ENCODE measurements around the gene TCF15. TPM values are rescaled to one million over a fixed set of nuclear protein-coding genes. Genes with fewer than 3 reads are reported as not detected.

TCF15 gene, protein sequence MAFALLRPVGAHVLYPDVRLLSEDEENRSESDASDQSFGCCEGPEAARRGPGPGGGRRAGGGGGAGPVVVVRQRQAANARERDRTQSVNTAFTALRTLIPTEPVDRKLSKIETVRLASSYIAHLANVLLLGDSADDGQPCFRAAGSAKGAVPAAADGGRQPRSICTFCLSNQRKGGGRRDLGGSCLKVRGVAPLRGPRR
- not detected for total RNA-seq (2021; fragmentation: NEBNext Ultra II Directional; extraction: Animal tissue kit (Norgen Biotek cat#: 25700))
- long read RNA-seq = 0 reads

DNA sequence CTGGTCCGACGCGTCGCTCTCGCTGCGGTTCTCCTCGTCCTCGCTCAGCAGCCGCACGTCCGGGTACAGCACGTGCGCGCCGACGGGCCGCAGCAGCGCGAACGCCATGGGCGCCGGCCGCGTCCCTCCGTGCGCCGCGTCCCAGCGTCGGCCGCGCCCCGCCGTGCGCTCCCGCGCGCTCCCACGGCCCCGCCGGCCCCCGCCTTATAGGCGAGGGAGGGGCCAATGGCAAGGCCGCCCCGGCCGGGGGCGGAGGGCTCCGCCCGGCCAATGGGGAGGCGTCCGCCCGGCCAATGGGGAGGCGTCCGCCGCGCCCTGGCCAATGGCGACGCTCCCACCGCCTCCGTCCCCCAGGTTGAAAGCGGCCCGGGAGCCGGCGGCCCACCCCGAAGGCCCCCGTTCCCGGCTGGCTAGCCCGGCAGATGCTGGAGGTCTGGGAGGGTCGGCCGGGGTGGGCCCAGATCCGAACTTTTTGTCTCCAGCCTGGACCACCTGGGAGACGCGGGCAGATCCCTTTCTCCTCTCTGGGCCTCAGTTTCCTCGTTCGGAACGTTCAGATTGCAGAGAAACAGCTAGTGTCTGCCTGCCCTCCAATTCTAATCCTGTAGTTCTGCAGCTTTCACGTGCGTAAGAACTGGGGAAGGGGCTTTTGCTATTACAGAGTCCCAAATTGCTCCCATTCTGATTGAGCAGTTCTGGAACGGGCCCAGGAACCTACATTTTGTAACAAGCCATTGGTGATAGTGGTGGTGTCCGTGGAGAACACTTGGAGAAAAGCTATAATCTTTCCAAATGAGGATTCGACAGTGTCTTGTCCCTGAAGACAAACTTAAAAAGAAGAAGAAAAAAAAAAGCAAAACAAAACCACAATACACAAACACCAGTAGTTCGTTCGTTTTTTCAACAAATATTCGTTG is at the start of gene TCF15:
TSS of gene TCF15 (minus strand) at position 180 of the 917 bp plus-strand sequence. CDS start at position 108, 72 bp downstream.
- H3K27me3 Mint-ChIP-seq (ENCODE audit: insufficient read depth) = peaks cover 52% of the 10 kb centered on the region
- H3K9me3 Mint-ChIP-seq = no peaks in the 10 kb centered on the region
- DNase-seq = no peak
- no peaks in the 10 kb centered on the region for H3K4me1 Mint-ChIP-seq (ENCODE audit: low read depth)
- no peak within 1 kb of the TSS for H3K27ac Mint-ChIP-seq
- TF ChIP-seq, protein P1, sequence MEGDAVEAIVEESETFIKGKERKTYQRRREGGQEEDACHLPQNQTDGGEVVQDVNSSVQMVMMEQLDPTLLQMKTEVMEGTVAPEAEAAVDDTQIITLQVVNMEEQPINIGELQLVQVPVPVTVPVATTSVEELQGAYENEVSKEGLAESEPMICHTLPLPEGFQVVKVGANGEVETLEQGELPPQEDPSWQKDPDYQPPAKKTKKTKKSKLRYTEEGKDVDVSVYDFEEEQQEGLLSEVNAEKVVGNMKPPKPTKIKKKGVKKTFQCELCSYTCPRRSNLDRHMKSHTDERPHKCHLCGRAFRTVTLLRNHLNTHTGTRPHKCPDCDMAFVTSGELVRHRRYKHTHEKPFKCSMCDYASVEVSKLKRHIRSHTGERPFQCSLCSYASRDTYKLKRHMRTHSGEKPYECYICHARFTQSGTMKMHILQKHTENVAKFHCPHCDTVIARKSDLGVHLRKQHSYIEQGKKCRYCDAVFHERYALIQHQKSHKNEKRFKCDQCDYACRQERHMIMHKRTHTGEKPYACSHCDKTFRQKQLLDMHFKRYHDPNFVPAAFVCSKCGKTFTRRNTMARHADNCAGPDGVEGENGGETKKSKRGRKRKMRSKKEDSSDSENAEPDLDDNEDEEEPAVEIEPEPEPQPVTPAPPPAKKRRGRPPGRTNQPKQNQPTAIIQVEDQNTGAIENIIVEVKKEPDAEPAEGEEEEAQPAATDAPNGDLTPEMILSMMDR (IDR thresholded peaks at IDR 0.05) = no peak
- no peak within 1 kb of the TSS for H3K4me3 Mint-ChIP-seq
- H3K36me3 Mint-ChIP-seq (ENCODE audit: low read depth) = no peaks in the 10 kb centered on the region

DNA sequence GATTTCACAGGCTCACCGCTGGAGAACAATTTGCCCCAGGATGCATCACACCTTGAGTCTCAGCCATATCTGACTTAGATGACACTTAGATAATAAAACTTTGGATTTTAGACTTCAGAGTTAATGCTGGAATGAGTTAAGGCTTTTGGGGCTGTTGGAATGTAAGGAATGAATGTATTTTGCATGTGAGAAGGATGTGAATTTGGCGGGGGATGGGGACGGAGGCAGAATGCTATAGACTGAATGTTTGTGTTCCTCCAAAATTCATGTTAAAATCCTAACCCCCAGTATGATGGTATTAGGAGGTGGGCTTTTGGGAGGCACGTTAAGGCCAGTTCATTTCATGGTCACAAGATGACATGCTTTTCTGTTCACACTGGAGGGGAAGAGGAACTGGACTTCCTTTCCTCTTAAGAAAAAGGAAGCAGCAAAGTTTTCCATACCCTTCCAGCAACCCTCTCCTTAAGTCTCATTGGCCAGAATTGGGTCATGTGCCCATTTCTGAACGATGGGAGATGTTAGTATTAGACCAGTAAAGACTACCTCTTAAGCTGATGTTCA is 48.7 kb upstream of the TCF15 start:
- peaks cover 50% of the 10 kb centered on the region for H3K4me1 Mint-ChIP-seq (ENCODE audit: low read depth)
- H3K4me3 Mint-ChIP-seq = peak overlapping the region; percentile 10
- H3K27ac Mint-ChIP-seq = no peak overlapping the region; the same call in 1 of the 2 replicates
- H3K36me3 Mint-ChIP-seq (ENCODE audit: low read depth) = no peaks in the 10 kb centered on the region
- H3K27me3 Mint-ChIP-seq (ENCODE audit: insufficient read depth) = peaks cover 16% of the 10 kb centered on the region
- no peak for DNase-seq
- no peaks in the 10 kb centered on the region for H3K9me3 Mint-ChIP-seq
- TF ChIP-seq, protein P1 (IDR thresholded peaks at IDR 0.05) = no peak

DNA sequence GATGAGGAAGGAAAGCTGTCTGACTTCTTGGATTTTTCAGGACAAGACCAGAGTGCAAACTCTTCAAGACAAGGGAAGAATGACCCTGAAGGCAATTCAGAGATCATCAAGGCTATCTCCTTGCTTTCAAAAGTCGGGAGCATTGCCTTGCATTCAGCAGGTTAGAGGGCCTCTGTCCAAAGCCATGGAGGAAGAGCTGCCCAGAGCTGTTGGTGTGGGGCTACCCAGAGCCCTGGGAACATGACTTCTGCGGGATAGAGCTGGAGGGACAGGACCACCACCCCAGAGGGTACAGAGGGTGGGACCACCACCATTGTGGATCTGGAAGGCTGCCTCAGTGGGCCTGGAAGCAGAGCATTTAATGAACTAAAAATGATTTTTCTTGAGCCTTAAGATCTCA is 48.1 kb upstream of the TCF15 start:
- no peak for DNase-seq
- H3K27ac Mint-ChIP-seq = no peak overlapping the region
- H3K4me3 Mint-ChIP-seq = no peak overlapping the region
- no peaks in the 10 kb centered on the region for H3K36me3 Mint-ChIP-seq (ENCODE audit: low read depth)
- H3K27me3 Mint-ChIP-seq (ENCODE audit: insufficient read depth) = peaks cover 14% of the 10 kb centered on the region
- peaks cover 55% of the 10 kb centered on the region for H3K4me1 Mint-ChIP-seq (ENCODE audit: low read depth)
- TF ChIP-seq, protein P1 (IDR thresholded peaks at IDR 0.05) = no peak
- no peaks in the 10 kb centered on the region for H3K9me3 Mint-ChIP-seq

DNA sequence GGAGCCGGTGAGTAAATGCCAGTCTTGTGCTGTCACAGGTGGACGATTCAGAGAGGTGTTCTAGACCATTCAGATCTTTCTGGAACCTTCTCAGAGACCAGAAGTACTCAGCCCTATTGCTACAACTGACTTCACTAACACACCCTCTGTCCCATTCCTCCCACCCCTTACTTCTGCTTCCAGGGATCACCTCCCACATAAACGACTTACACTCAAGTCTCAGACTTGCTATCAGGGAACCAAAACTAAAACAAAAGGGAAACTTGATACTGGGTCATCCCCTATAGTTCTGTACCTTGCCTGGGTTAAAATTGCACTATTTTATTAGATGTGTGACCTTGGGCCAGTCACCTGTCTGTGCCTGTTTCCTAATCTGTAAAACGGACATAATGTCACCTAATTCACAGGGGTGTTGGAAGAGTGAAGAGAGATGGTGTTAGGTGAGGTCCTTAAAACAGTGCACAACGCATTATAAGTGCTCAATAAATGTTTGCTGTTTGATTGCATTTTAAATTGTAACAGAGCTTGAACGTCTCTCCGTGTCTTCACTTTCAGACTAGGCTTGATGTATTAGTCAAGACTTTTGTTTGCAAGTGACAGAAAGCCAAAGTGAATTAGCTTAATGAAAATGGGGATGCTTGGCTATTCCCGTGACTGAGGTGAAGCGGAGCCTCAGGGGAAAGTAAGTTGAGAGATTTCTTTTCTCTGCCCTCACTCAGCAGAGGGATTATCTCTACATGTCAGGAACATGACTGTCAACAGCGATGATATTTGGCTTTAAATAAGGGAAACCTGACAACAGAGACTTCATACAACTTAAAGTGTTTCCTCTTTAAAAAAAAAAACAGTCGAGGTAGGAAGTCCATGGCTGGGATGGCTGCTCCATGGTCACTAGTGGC is 45.9 kb upstream of the TCF15 start:
- Mint-ChIP-seq H3K36me3 (ENCODE audit: low read depth) (peaks cover 3% of the 10 kb centered on the region), H3K4me3 (no peak overlapping the region), H3K27ac (no peak overlapping the region), H3K9me3 (no peaks in the 10 kb centered on the region), H3K27me3 (ENCODE audit: insufficient read depth) (peaks cover 3% of the 10 kb centered on the region), H3K4me1 (ENCODE audit: low read depth) (peaks cover 64% of the 10 kb centered on the region)
- TF ChIP-seq, protein P1 (IDR thresholded peaks at IDR 0.05) = no peak
- DNase-seq = no peak

DNA sequence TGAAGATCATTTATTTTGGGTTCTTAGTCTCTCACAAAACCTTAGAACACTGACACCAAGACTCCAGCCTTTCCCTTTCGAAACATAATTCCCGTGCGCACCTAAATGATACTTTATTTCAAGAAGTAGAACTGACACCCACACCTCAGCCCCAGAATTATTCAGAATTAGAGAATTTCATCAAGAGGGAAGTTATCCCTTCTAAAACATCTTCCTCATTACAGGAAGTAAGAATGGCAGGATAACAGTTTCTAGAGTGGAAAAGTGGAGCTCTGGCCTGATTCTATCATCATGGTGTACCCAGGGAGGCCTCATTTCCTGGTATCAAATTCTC is 44.3 kb upstream of the TCF15 start:
- peak overlapping the region; percentile 82 for H3K27ac Mint-ChIP-seq
- no peak for DNase-seq

More for the DNA sequence above, 44.3 kb upstream of the TCF15 start:
- H3K9me3 Mint-ChIP-seq = no peaks in the 10 kb centered on the region
- peak overlapping the region; percentile 85; the same call in 1 of the 2 replicates for H3K4me3 Mint-ChIP-seq
- TF ChIP-seq, protein P1 (IDR thresholded peaks at IDR 0.05) = no peak
- peaks cover 19% of the 10 kb centered on the region for H3K36me3 Mint-ChIP-seq (ENCODE audit: low read depth)
- peaks cover 3% of the 10 kb centered on the region for H3K27me3 Mint-ChIP-seq (ENCODE audit: insufficient read depth)
- peaks cover 62% of the 10 kb centered on the region for H3K4me1 Mint-ChIP-seq (ENCODE audit: low read depth)
